Skeletal muscle satellite cell (primary cell): ENCODE measurements around the gene LRRC36.
"Not testable (repeated sequence)": the region's sequence is repeated elsewhere in the genome, so short reads cannot be mapped to it uniquely, and the experiment has no call there.

Source experiments
- H3K27me3 ChIP-seq: 2 replicates; pipeline ENCODE4 v1.7.0; 2013; ENCODE audit warnings: low read length; ENCODE audit not compliant: control insufficient read depth, insufficient read depth
- H3K36me3 ChIP-seq: 2 replicates; pipeline ENCODE4 v1.7.0; 2013; ENCODE audit warnings: mild to moderate bottlenecking, control low read depth, low read length; ENCODE audit not compliant: insufficient read depth
- H3K4me1 ChIP-seq: 2 replicates; pipeline ENCODE4 v1.7.0; 2013; ENCODE audit warnings: low read length; ENCODE audit not compliant: control insufficient read depth, insufficient read depth
- H3K4me2 ChIP-seq: 2 replicates; pipeline ENCODE4 v1.7.0; 2013; ENCODE audit warnings: mild to moderate bottlenecking, low read length
- H3K4me3 ChIP-seq: 2 replicates; pipeline ENCODE4 v1.7.0; 2013; ENCODE audit warnings: low read length
- H3K9ac ChIP-seq: 2 replicates; pipeline ENCODE4 v1.7.0; 2013; ENCODE audit warnings: mild to moderate bottlenecking, low read depth, low read length, moderate library complexity
- H3K9me3 ChIP-seq: replicated peaks from 2 replicates; pipeline ENCODE4 v1.7.0; 2013; ENCODE audit warnings: mild to moderate bottlenecking, control low read depth, low read length

Gene LRRC36

DNA sequence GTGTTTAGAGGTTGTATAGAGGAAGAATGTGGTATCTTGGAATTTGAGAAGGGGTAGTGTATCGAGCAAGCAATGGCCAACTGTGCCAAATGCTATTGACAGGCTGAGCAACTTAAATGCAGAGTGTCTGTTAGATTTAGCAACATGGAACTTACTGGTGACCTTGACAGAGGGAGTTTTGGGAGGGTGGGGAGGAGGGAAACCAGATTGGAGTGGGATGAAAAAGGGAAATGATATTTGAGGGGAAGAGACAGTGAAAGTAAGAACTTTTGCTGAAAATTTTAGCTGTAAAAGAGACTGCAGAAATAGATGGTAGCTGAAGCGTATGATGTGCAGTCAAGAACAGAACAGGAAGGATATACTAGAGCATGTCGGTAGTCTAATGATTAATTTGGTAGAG is 1.1 kb downstream of the LRRC36 start:
- no peaks in the 10 kb centered on the region for H3K4me1 ChIP-seq
- H3K9me3 ChIP-seq = no peaks in the 10 kb centered on the region
- no peak overlapping the region for H3K9ac ChIP-seq
- H3K4me3 ChIP-seq = no peak overlapping the region
- H3K4me2 ChIP-seq = no peak overlapping the region
- H3K36me3 ChIP-seq = no peaks in the 10 kb centered on the region
- peaks cover 39% of the 10 kb centered on the region for H3K27me3 ChIP-seq

DNA sequence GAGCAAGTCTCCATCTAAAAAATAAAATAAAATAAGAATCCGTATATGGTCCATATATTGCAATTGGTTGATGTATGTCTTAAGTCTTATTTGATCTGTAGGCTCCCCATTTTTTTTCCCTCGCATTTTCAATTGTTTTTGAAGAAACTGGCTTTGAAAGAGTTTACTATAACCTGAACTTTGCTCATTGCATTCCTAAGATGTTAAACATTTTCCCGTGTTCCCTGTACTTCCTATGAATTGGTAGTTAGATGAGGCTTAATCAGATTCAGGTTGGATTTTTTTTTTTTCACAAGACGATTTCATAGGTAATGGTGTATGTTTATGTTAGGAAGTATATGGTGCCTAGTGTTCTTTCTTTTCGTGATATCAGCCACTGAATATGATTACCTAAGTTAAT is 3.3 kb downstream of the LRRC36 start:
- no peaks in the 10 kb centered on the region for H3K36me3 ChIP-seq
- H3K9ac ChIP-seq = no peak overlapping the region
- no peaks in the 10 kb centered on the region for H3K4me1 ChIP-seq
- H3K4me3 ChIP-seq = no peak overlapping the region
- H3K9me3 ChIP-seq = no peaks in the 10 kb centered on the region
- peaks cover 21% of the 10 kb centered on the region for H3K27me3 ChIP-seq
- H3K4me2 ChIP-seq = no peak overlapping the region

DNA sequence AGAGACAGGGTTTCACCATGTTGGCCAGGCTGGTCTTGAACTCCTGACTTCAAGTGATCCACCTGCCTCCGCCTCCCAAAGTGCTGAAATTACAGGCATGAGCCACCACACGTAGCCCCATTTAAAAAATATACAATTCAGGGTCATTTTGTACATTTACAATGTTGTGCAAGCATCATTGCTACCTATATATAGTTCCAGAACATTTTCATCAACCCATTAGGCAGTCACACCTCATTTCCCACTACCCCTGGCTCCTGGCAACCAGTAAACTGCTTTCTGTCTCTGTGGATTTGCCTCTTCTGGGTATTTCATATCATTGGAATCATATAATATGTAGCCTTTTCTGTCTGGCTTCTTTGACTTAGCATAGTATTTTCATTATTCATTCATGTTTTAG is 6.7 kb downstream of the LRRC36 start:
- no peaks in the 10 kb centered on the region for H3K4me1 ChIP-seq
- no peak overlapping the region for H3K4me3 ChIP-seq
- no peaks in the 10 kb centered on the region for H3K36me3 ChIP-seq
- H3K27me3 ChIP-seq = peaks cover 10% of the 10 kb centered on the region
- H3K9me3 ChIP-seq = no peaks in the 10 kb centered on the region
- no peak overlapping the region for H3K4me2 ChIP-seq
- H3K9ac ChIP-seq = no peak overlapping the region

DNA sequence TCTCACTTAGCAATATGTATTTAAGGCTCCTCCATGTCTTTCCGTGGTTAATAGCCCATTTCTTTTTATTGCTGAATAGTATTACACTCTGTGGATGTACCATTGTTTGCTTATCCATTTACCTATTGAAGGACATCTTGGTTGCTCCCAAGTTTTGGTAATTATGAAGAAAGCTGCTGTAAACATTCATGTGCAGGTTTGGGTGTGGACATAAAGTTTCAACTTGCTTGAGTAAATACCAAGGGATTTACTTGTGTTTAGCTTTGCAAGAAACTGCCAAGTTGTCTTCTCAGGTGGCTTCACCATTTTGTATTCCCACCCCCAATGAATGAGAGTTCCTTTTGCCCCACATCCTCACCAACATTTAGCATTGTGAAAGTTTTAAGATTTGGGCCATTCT is 9.5 kb downstream of the LRRC36 start:
- Histone ChIP-seq H3K4me2 (no peak overlapping the region), H3K4me1 (no peaks in the 10 kb centered on the region), H3K27me3 (peaks cover 10% of the 10 kb centered on the region), H3K36me3 (no peaks in the 10 kb centered on the region), H3K9me3 (no peaks in the 10 kb centered on the region), H3K9ac (no peak overlapping the region), H3K4me3 (no peak overlapping the region)

DNA sequence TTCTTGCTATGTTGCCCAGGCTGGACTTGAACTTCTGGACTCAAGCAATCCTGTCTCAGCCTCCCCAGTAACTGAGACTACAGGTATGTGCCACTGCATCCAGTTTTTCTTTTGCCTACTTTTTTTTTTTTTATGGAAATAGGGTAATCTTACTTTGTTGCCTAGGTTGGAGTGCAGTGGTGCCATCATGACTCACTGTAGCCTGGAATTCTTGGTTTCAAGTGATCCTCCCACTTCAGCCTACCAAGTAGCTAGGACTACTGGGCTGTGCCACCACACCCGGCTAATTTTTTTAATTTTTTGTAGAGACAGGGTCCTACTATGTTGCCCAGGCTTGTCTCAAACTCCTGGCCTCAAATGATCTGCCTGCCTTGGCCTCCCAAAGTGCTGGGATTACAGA is 10.0 kb downstream of the LRRC36 start:
- Histone ChIP-seq H3K4me2 (no peak overlapping the region), H3K36me3 (no peaks in the 10 kb centered on the region), H3K9me3 (no peaks in the 10 kb centered on the region), H3K9ac (no peak overlapping the region), H3K27me3 (peaks cover 7% of the 10 kb centered on the region), H3K4me3 (no peak overlapping the region), H3K4me1 (no peaks in the 10 kb centered on the region)

DNA sequence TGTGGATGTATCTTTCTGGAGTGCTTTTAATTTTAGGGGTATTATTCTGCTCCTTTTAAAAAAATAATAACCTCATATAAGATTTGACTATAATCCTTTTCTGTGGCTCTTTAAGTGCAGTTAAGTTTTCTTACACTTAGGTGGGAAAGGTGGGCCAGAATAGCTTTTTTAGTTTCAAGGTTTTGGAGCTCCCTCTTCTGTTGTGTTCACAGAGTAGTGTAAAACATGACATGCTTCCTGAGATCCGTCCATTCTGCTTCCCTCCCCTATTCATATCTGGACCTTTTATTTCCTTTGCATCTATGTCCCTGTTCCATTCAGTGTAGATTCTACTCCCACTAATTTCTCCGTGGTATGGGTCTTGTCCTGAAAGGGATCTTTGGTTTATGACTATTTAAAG is 12.8 kb downstream of the LRRC36 start:
- Histone ChIP-seq H3K4me2 (no peak overlapping the region), H3K4me1 (no peaks in the 10 kb centered on the region), H3K27me3 (peaks cover 6% of the 10 kb centered on the region), H3K4me3 (no peak overlapping the region), H3K9me3 (no peaks in the 10 kb centered on the region), H3K36me3 (no peaks in the 10 kb centered on the region), H3K9ac (no peak overlapping the region)

DNA sequence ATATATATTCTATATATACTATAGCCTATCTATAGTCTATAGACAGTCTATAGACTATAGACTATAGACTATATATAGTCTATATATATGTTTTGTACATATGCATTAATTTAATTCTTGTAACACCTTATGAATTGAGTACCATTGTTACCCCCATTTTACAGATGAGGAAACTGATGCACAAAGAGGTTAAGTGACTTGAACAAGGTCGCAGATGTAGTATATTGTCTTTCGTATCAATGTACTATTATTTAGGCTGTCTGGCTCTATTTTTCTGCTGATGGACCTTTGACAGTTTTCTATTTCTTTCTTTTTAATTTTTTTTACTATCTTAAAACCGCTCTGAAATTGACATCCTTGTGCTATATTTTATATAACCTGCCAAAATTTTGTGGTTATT is 14.6 kb downstream of the LRRC36 start:
- H3K9ac ChIP-seq = no peak overlapping the region
- H3K36me3 ChIP-seq = no peaks in the 10 kb centered on the region
- no peaks in the 10 kb centered on the region for H3K4me1 ChIP-seq
- no peak overlapping the region for H3K4me3 ChIP-seq
- H3K9me3 ChIP-seq = no peaks in the 10 kb centered on the region
- H3K27me3 ChIP-seq = peaks cover 6% of the 10 kb centered on the region
- H3K4me2 ChIP-seq = no peak overlapping the region

DNA sequence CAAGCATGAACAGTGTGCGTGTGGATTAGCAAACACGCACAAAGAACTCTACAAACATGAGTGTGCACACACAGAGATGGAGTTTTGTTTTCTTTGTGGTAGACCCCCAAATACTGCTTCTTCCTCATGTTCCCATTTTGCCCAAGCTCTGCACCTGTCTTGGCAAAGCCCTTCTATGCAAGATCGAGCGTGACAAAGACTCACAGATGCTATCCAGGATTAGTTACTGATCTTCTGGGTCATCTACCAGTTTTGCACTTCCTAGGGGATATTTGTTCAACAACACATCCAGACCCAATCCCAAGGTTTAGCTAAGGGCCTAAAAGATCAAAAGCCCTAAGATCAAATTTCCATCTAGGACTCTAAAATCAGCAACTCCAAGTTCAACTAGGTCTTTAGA is 16.0 kb downstream of the LRRC36 start:
- Histone ChIP-seq H3K4me1 (no peaks in the 10 kb centered on the region), H3K36me3 (no peaks in the 10 kb centered on the region), H3K9ac (no peak overlapping the region), H3K9me3 (no peaks in the 10 kb centered on the region), H3K4me2 (no peak overlapping the region), H3K4me3 (no peak overlapping the region), H3K27me3 (peaks cover 13% of the 10 kb centered on the region)

DNA sequence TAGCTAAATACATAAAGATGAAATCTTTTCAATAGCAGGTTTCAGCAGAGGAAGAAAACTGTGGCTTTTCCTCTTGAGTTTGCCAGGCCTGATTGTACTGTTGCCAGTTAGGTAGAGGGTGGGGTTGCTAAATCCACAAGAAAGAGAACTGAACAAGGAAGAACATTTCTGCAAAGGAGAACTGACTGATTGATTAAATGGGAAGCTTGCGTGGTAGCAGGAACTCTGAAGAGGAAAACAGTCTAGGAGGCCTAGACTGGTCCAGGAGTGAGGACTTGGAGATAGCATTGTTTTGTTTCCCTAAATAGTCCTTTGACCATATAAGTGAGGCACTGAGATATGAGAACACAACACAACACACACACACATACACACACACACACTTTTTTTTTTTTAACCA is 18.8 kb downstream of the LRRC36 start:
- H3K9me3 ChIP-seq = no peaks in the 10 kb centered on the region
- H3K27me3 ChIP-seq = peaks cover 20% of the 10 kb centered on the region
- no peaks in the 10 kb centered on the region for H3K36me3 ChIP-seq
- no peak overlapping the region for H3K4me3 ChIP-seq
- no peak overlapping the region for H3K9ac ChIP-seq
- no peaks in the 10 kb centered on the region for H3K4me1 ChIP-seq
- no peak overlapping the region for H3K4me2 ChIP-seq

DNA sequence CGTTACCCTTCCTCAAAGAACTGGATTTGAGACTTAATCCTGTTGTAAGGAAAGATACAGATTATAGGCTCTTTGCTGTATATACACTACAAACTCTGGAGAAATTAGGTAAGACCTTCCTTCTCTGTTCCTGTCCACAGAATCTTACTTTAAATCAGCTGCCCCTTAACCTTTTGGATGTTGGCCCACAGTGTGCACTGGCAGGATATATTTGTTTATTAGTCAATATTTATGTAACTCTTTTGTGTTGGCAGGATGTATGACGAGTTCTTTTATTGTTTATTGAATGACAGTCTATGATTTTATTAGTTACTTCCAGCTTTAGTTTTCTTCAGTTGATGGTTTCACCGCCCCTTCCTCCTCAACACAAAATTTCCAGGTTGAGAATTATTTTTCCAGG is 19.7 kb downstream of the LRRC36 start:
- Histone ChIP-seq H3K27me3 (peaks cover 20% of the 10 kb centered on the region), H3K9ac (no peak overlapping the region), H3K4me3 (no peak overlapping the region), H3K36me3 (no peaks in the 10 kb centered on the region), H3K4me1 (no peaks in the 10 kb centered on the region), H3K9me3 (no peaks in the 10 kb centered on the region), H3K4me2 (no peak overlapping the region)

DNA sequence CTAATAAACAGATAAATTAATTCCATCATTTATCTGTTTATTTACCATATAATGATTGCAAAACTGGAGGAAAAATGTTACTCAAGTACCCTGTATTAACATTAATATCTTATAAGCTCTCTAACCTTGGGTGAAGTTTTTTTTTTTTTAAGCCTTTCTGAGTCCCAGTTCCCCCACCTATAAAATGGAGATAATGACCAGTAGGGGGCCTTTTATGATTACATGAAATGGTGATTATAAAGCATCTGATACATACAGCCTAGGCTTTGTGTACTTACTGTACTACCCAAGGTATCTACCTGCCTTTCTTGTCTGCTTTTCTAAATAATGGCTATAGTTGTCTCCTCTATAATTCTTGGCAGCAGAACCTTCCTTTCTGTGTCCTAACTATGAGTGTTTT is 22.6 kb downstream of the LRRC36 start:
- Histone ChIP-seq H3K27me3 (peaks cover 21% of the 10 kb centered on the region), H3K9me3 (no peaks in the 10 kb centered on the region), H3K4me3 (no peak overlapping the region), H3K9ac (no peak overlapping the region), H3K4me2 (no peak overlapping the region), H3K36me3 (no peaks in the 10 kb centered on the region), H3K4me1 (no peaks in the 10 kb centered on the region)

DNA sequence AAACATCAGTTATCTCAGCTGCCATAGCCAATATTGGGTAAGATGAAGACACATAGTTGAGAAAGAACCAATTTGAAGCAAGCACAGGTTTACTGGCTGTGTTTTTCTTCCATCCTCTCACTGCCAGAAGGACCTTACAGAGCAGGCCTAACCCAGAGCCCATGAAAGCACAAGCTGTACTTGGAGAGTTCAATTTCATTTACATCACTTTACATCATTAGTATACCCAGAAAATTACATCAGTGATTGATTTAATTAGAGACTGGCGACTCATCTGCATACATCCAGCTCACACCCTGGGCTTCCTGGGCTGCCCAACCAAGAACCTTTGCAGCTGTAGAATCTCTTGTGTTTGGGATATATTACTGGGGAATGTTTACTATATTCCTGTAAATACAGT is 23.7 kb downstream of the LRRC36 start:
- H3K4me3 ChIP-seq = no peak overlapping the region
- no peaks in the 10 kb centered on the region for H3K36me3 ChIP-seq
- H3K27me3 ChIP-seq = peaks cover 29% of the 10 kb centered on the region
- H3K9me3 ChIP-seq = no peaks in the 10 kb centered on the region
- no peak overlapping the region for H3K9ac ChIP-seq
- H3K4me2 ChIP-seq = no peak overlapping the region
- H3K4me1 ChIP-seq = no peaks in the 10 kb centered on the region

DNA sequence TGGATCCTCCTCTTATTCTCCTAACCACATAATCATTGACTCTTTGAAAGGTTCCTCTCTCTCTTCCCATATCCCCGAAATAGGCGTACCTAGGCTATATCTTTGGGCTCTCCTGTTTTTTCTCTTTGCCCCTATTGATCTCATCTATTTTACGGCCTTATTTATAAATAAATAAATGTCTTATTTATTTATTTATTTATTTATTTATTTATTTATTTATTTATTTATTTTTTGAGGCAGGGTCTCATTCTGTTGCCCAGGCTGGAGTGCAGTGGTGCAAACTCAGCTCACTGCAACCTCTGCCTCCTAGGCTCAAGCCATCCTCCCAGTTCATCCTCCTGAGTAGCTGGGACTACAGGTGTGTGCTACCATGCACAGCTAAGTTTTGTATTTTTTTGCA is 25.8 kb downstream of the LRRC36 start:
- H3K27me3 ChIP-seq = peaks cover 40% of the 10 kb centered on the region
- H3K4me3 ChIP-seq, H3K36me3 ChIP-seq, H3K4me2 ChIP-seq, H3K9me3 ChIP-seq, H3K9ac ChIP-seq, H3K4me1 ChIP-seq: not testable (repeated sequence)
